IMR-90 (cell line): ENCODE data around the gene ZNF467.

Experiments used
- CEBPB ChIP-seq: IDR thresholded peaks from 2 replicates; pipeline ENCODE4 v1.6.1; 2012; ENCODE audit warnings: low read depth, low read length, improper control_type of control experiment
- CTCF ChIP-seq: conservative IDR thresholded peaks from 2 replicates; pipeline ENCODE4 v1.5.1; 2012; ENCODE audit warnings: mild to moderate bottlenecking, low read depth, low read length, improper control_type of control experiment
- ELK1 ChIP-seq: fragments of 150-350 bp; IDR thresholded peaks from 2 replicates; pipeline ENCODE4 v1.6.1; 2016; ENCODE audit warnings: low read depth, mild to moderate bottlenecking, low read length, moderate library complexity, borderline replicate concordance
- FOS ChIP-seq: fragments of 150-350 bp; IDR thresholded peaks from 2 replicates; pipeline ENCODE4 v1.6.1; 2016; ENCODE audit warnings: low read depth, low read length
- MAFK ChIP-seq: IDR thresholded peaks from 2 replicates; pipeline ENCODE4 v1.6.1; 2012; ENCODE audit warnings: low read depth, low read length, improper control_type of control experiment
- POLR2A ChIP-seq: IDR thresholded peaks from 2 replicates; pipeline ENCODE4 v1.6.1; 2012; ENCODE audit warnings: mild to moderate bottlenecking, low read depth, low read length
- RCOR1 ChIP-seq: IDR thresholded peaks from 2 replicates; pipeline ENCODE4 v1.6.1; 2012; ENCODE audit warnings: mild to moderate bottlenecking, low read length, improper control_type of control experiment; ENCODE audit not compliant: insufficient replicate concordance
- RFX5 ChIP-seq: IDR thresholded peaks from 2 replicates; pipeline ENCODE4 v1.8.0; 2012; ENCODE audit warnings: low read depth, mild to moderate bottlenecking, low read length, moderate library complexity

DNA sequence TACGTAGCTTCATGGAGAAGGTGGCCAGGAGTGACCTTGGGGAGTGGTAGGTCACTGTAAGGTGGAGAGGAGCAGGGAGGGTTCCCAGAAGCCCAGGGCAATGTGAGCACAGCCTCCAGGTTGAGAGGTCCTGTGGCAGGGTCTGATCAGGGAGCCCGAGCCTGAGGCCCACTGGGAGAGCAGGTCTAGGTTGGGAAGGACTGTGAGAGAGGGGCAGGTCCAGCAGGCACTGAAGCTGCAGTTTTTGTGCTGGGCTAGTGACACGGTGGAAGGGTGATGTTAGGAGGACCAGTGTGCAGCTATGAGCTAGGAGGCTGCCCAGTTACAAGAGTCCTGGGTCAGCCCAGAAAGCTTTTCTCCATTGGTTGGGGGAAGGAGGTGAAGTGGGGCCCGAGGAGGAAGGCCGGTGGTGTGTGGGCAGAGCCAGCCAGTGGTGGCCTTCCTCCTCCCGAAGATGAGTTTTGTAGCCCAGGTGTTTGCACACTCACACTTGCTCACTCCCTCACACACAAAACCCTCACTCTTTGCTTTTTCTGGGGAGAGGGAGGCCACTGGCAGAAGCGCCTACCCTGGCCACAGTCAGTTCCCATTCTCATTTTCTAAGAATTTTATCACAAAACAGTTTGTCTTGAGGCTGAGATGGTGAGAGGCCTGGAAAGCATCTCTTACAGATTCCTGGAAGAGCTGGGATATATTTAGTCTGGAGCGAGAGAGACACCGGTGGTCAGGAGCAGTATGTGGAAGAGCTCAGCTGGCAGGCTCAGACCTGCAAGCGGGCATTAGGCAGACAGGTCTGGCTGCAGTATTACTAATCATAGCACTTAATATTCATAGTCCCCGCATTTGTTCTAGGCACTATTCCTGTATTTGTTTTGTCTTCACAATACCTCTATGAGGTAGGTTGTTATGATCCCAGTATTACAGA is 57.1 kb downstream of the ZNF467 start:
- TF ChIP-seq CTCF = 0 out of 2 replicates have a peak, but pooled peaks have one; percentile 25
- TF ChIP-seq RCOR1 = no peak
- TF ChIP-seq CEBPB = no peak
- TF ChIP-seq FOS = no peak
- no peak for TF ChIP-seq POLR2A
- TF ChIP-seq ELK1 = no peak
- TF ChIP-seq RFX5 = no peak
- no peak for TF ChIP-seq MAFK
